ENCODE results near the gene NT5M. TPM values are rescaled to one million over a fixed set of nuclear protein-coding genes. Genes with fewer than 3 reads are reported as not detected.

Gene NT5M
- total and polyA plus RNA-seq, 9 of the 15 experiments (the other 6 are each of a cell fraction or from before 2014, with no cell fraction given) = 0.24 to 10.1 (median 3.4) TPM

GRCh38 chr17:17379197-17379991, 76.2 kb downstream of the NT5M start:
- no peaks in the 10 kb centered on the region for H3K9me1 ChIP-seq (ENCODE audit: control insufficient read depth, insufficient read depth, low read length)
- H3K79me2 ChIP-seq (ENCODE audit: control insufficient read depth, insufficient read depth, low read length) = no peaks in the 10 kb centered on the region
- in situ Hi-C loops (cut with MboI) = no loop called here
- H3K4me2 ChIP-seq (ENCODE audit: insufficient read depth, low read length) = no peak overlapping the region
- FAIRE-seq (no peak), DNase-seq (ENCODE audit: extremely low read depth in 1 of 4, low spot score in 3 of 4) (no peak), ATAC-seq (no peak)
- H3K4me1 ChIP-seq (replicated peaks in 1 of 2; ENCODE audit: control insufficient read depth in 2 of 2, insufficient read depth in 2 of 2, low read length in 2 of 2) = no peaks in the 10 kb centered on the region; a peak in 1 of 5 replicates
- 7% methylated on average over 9 of the region's 12 CpGs for WGBS (ENCODE audit: insufficient coverage, low coverage, missing lambda C conversion rate)
- H3K36me3 ChIP-seq (ENCODE audit: control insufficient read depth, insufficient read depth, low read length) = no peaks in the 10 kb centered on the region
- H2AFZ ChIP-seq (ENCODE audit: low read depth, low read length) = no peak overlapping the region
- ChIA-PET POLR2A (no interaction called here), CTCF (ENCODE audit: low intra/inter-chr PET ratio) (no interaction called here)
- no peak overlapping the region for H3K4me3 ChIP-seq
- intact Hi-C loops (cut with micrococcal nuclease) = no loop called here
- BruUV-seq (replicated peaks) = no TSS peak
- H3K9me3 ChIP-seq (replicated peaks; ENCODE audit: control insufficient read depth, insufficient read depth, low read depth, low read length) = no peaks in the 10 kb centered on the region
- H3K9ac ChIP-seq (ENCODE audit: insufficient read depth in 1 of 2, low read depth in 2 of 2, low read length in 2 of 2) = no peak overlapping the region
- H3K27ac ChIP-seq (ENCODE audit: extremely low read depth, low read depth, low read length) = no peak overlapping the region
- H3K27me3 ChIP-seq (ENCODE audit: control insufficient read depth in 2 of 2, insufficient read depth in 2 of 2, low read length in 2 of 2) = peaks cover 22 to 48% of the 10 kb centered on the region in 2 experiments
- no peaks in the 10 kb centered on the region for H4K20me1 ChIP-seq (replicated peaks; ENCODE audit: control insufficient read depth, insufficient read depth, low read length)
- TF ChIP-seq PRDM10 (IDR thresholded peaks at IDR 0.05; ENCODE audit: partially characterized antibody) (peak; percentile 81), ZNF146 (CRISPR knock-in tag; IDR thresholded peaks at IDR 0.05; ENCODE audit: unreplicated experiment) (peak; percentile 48), TRIM24 (IDR thresholded peaks at IDR 0.05) (no peak), NCOA4 (IDR thresholded peaks at IDR 0.05; ENCODE audit: partially characterized antibody) (no peak), AFF4 (CRISPR knock-in tag; IDR thresholded peaks at IDR 0.05) (no peak), KLF13 (tag; IDR thresholded peaks at IDR 0.05; ENCODE audit: borderline replicate concordance, low read depth) (no peak), TOE1 (IDR thresholded peaks at IDR 0.05; ENCODE audit: borderline replicate concordance) (no peak), TOE1 (CRISPR knock-in tag; IDR thresholded peaks at IDR 0.05; ENCODE audit: borderline replicate concordance, low read depth) (no peak)
- TF ChIP-seq, protein P1, sequence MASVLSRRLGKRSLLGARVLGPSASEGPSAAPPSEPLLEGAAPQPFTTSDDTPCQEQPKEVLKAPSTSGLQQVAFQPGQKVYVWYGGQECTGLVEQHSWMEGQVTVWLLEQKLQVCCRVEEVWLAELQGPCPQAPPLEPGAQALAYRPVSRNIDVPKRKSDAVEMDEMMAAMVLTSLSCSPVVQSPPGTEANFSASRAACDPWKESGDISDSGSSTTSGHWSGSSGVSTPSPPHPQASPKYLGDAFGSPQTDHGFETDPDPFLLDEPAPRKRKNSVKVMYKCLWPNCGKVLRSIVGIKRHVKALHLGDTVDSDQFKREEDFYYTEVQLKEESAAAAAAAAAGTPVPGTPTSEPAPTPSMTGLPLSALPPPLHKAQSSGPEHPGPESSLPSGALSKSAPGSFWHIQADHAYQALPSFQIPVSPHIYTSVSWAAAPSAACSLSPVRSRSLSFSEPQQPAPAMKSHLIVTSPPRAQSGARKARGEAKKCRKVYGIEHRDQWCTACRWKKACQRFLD (CRISPR knock-in tag; IDR thresholded peaks at IDR 0.05) = no peak
- TF ChIP-seq, protein P2, sequence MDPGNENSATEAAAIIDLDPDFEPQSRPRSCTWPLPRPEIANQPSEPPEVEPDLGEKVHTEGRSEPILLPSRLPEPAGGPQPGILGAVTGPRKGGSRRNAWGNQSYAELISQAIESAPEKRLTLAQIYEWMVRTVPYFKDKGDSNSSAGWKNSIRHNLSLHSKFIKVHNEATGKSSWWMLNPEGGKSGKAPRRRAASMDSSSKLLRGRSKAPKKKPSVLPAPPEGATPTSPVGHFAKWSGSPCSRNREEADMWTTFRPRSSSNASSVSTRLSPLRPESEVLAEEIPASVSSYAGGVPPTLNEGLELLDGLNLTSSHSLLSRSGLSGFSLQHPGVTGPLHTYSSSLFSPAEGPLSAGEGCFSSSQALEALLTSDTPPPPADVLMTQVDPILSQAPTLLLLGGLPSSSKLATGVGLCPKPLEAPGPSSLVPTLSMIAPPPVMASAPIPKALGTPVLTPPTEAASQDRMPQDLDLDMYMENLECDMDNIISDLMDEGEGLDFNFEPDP (CRISPR knock-in tag; IDR thresholded peaks at IDR 0.05) = no peak

Measured in K562 (cell line).